ENCODE results near the gene SRGAP2B.
"Not testable (repeated sequence)": the region's sequence is repeated elsewhere in the genome, so short reads cannot be mapped to it uniquely, and the experiment has no call there.

GRCh38 chr1:144919106-144919505, 176.0 kb downstream of the SRGAP2B start:
- TF ChIP-seq, protein P1, sequence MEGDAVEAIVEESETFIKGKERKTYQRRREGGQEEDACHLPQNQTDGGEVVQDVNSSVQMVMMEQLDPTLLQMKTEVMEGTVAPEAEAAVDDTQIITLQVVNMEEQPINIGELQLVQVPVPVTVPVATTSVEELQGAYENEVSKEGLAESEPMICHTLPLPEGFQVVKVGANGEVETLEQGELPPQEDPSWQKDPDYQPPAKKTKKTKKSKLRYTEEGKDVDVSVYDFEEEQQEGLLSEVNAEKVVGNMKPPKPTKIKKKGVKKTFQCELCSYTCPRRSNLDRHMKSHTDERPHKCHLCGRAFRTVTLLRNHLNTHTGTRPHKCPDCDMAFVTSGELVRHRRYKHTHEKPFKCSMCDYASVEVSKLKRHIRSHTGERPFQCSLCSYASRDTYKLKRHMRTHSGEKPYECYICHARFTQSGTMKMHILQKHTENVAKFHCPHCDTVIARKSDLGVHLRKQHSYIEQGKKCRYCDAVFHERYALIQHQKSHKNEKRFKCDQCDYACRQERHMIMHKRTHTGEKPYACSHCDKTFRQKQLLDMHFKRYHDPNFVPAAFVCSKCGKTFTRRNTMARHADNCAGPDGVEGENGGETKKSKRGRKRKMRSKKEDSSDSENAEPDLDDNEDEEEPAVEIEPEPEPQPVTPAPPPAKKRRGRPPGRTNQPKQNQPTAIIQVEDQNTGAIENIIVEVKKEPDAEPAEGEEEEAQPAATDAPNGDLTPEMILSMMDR (IDR thresholded peaks at IDR 0.05; ENCODE audit: borderline replicate concordance, extremely low read depth, low read length, poor library complexity, severe bottlenecking): not testable (repeated sequence)
- not testable (repeated sequence) for TF ChIP-seq EZH2 (IDR thresholded peaks at IDR 0.05; ENCODE audit: borderline replicate concordance, low read depth, low read length, severe bottlenecking)
